ELR (cell line): Measurements from ENCODE around the gene TMA16.
"Not testable (repeated sequence)": the region's sequence is repeated elsewhere in the genome, so short reads cannot be mapped to it uniquely, and the experiment has no call there.

Experiments
- DNase-seq: peaks from one replicate; pipeline ENCODE4 v3.0.0-alpha.2; 2015; ENCODE audit warnings: low read depth

The TMA16 gene

DNA sequence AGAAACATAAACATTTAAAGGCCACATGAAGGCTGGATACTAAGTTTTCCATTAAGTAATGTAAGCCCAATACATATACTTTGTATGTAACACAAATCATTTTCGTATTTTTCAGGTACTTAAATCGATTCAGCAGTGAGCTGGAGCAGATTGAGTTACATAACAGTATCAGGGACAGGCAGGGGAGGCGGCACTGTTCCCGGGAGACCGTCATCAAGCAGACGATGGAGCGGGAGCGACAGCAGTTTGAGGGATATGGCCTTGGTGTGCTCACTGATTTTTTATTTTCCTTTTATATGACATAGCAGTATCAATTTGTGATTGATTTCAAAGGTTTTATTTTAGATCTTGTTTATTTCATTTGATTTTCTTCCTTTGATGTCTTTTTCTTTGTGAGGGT lies 20.7 kb downstream of the TMA16 start:
- no peak for DNase-seq

DNA sequence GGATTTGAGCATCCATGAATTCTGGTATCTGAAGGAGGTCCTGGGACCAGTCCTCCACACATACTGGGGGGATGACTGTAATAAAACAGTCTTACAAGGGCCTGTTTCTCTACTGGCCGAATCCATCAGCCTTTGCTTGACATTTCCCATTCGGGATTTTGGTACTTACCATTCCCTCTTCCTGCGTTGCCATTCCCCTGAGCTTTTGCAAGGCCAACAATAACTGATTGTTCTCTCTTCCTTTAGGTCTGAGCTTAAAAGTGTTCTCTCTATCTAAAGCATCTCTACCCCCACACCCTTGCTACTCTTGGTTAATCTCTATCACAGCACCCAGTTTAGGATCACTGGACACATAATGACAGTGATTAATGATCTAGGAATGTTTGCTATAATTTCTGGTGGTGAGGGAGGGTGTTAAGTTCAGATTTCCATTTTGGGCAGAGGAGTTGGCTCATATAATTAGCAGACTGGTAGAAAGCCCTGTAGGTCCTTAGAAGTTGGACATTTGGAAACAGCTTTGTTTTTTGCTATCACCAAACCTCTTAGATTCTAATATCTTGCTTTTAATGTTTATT lies 29.4 kb downstream of the TMA16 start:
- no peak for DNase-seq

GRCh38 chr4:163525982-163526381 lies 31.5 kb downstream of the TMA16 start:
- DNase-seq: no peak

GRCh38 chr4:163527172-163527571 lies 32.7 kb downstream of the TMA16 start:
- DNase-seq: no peak

GRCh38 chr4:163528653-163529052 lies 34.2 kb downstream of the TMA16 start:
- DNase-seq: no peak

- no peak for DNase-seq
These were observed 39.6 kb downstream of the TMA16 start for GRCh38 chr4:163534056-163534455.

DNA sequence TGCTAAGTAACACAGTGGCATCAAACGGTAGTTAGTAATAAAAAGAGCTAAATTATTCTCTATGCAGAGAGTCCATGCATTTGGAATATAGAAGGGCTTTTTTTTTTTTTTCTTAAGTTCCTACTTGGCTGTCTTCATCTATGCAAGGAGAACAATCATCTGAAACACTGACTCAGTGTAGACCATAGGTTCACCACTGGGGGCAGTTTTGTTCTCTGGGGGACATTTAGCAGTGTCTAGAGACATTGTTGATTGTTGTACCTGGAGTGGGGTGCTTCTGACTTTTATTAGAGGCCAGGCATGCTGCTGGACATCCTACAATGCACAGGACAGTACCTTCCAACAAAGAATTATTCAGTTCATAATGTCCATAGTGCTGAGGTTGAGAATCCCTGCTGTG lies 41.2 kb downstream of the TMA16 start:
- DNase-seq: no peak

DNA sequence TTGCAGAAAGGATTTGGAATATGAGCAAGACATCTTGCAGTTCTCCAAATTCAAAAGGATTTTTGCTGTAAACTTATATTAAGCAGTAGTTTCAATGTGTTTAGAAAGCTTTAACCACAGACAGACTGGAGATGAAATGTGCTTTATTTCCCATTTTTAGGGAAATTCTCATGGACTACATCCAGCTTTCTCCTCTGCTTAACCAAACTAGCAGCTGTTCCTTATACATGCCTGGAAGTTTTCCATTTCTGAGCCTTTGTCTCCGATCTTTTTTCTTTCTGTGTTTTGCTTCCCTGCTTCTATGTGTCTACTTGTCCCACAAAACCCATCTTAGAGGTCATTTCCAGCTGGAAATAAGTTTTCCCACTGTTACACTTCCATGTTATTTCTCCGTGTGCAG lies 41.6 kb downstream of the TMA16 start:
- no peak for DNase-seq

- DNase-seq: no peak
These were observed 42.6 kb downstream of the TMA16 start for GRCh38 chr4:163537114-163537513.

- DNase-seq: not testable (repeated sequence)
These were observed 44.3 kb downstream of the TMA16 start for GRCh38 chr4:163538820-163539219.

DNA sequence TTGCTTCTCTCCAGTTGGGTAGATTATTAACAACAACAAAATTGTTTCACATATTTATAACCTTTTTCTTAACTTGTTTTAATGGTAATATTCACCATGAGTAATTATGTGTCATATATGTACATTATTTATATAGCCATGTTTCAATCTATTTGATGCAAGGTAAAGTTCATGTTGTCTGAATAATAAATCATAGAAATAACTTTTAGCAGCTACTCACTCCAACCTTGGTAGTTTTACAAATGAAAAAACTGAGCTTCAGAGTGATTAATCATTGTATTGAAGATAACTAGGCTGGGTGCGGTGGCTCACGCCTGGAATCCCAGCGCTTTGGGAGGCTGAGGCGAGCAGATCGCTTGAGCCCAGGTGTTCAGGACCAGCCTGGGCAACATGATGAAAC lies 46.0 kb downstream of the TMA16 start:
- DNase-seq: peak; percentile 19

- peak; percentile 90 for DNase-seq
These were observed 46.5 kb downstream of the TMA16 start for GRCh38 chr4:163540977-163541376.

- peak; percentile 85 for DNase-seq
These were observed 47.8 kb downstream of the TMA16 start for GRCh38 chr4:163542275-163542674.

GRCh38 chr4:163544407-163545038 lies 50.0 kb downstream of the TMA16 start:
- peak; percentile 68 for DNase-seq

- peak; percentile 68 for DNase-seq
These were observed 54.2 kb downstream of the TMA16 start for GRCh38 chr4:163548481-163549243.

- no peak for DNase-seq
These were observed 56.4 kb downstream of the TMA16 start for GRCh38 chr4:163550869-163551267.

DNA sequence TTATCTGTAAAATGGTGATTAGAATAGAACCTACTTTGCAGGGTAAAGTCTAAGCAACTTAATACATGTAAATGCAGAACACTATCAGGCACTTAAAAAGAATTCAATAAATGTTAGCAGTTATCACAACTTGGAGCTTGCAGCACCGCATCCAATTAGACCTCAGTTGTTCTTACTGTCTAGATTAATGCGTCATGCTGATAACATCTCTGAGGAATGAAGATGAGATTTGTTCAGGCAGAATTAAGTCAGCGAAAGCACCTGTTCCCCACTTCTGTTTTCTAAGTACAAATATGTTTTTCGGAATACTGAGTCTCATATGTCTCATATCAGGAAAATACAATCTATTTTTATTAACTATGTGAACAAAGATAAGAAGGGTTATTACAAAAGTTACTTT lies 58.7 kb downstream of the TMA16 start:
- no peak for DNase-seq

DNA sequence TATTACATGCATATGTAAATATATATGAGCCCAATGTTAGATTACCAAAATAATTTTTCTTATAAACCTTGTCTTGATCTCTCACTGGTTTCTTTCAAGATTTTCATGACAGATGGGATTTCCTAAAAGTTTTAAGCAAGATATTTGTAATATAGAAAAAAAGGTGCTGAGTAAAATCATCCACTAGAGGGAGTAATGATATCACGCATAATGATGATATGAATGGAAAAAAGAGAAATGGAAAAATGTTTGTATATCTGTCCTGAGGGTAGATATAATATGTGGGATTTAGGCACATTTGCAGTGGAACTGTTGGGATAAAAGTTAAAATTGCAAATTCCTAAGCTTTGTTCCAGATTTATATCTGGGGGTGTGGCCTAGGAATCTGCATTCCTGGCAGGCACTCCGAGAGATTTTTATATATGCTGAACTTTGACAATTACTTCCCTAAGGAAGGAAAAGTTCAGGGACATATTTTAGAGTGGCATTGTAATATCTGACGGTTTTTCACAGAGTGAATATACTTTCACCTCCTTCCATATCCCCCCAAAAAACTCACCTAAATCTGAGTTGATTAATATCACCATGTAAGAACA lies 60.5 kb downstream of the TMA16 start:
- DNase-seq: peak; percentile 62

DNA sequence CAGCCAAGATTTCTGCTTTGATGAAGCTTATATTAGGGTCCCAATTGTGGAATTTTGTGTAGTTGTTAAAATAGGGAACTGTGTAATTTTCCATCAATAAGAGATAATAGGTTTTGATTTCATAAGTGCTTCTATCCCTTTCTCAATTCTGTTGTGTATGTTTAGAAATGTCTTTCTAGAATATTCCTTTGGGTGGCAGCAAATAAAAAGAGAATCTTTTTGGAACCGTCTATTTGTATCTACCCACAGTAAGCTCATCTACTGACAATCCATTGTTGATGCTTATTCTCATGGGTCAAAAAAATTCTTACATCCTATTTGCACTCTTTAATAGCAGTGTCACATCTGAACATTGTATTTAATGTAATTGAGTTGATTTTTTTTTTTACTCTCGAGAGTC lies 61.7 kb downstream of the TMA16 start:
- DNase-seq: peak; percentile 37

GRCh38 chr4:163556650-163557391 lies 62.3 kb downstream of the TMA16 start:
- DNase-seq: no peak

DNA sequence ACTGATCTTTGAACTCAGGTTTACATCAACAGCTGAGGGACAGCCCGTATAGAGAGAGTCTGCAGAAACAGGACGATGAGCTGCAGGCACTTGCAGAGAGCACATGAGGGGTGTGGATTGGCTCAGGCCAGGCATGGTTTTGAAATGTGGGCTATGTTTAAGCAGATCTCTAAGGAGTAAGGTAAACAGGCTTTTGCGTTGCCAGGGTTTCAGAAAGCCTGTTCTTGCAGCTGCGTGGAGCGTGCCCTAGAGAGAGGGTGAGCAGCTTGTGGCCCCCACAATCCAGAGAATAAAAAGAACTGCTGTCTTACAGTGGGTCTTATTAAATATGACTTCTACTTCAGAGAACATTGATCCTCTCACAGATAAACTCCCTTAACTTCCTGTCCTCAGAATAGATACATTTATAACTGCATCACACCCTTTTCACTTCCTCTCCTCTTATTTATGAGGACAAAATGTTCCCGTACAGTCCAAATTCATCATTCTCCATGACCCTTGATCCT lies 64.1 kb downstream of the TMA16 start:
- DNase-seq: no peak

DNA sequence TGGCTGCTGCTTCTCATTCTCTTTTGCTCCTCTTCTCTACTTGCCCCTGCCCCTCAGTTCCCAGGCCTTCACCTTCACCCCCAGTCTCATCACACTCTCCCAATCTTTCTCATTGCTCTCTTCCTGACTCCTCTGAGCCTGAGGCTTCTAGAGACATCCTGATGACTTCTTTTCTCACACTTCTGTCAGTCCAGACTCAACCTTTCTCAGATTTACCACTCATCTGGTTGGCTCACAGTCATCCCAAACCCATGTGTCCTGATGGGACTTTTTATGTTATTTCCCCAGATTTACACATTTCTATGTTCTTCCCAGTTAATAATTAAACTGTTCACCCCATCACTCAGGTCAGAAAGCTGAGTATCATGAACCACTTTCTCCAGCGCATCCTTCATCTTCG lies 68.0 kb downstream of the TMA16 start:
- no peak for DNase-seq
